B cell (primary cell): ENCODE data around the gene PSPC1. TPM values are rescaled to one million over a fixed set of nuclear protein-coding genes. Genes with fewer than 3 reads are reported as not detected.

Experiments
- ATAC-seq: fragments of 200-7000 bp; cut with Tn5 transposase; one replicate; pipeline ENCODE4 v1.10.0; 2021; ENCODE audit warnings: low read depth, mild to moderate bottlenecking, moderate number of reproducible peaks, moderate library complexity
- CTCF ChIA-PET: fragments of 350-600 bp; sonication (Branson Sonifier 250); formaldehyde crosslinking; loops from one replicate; lab custom pipeline; 2021; ENCODE audit warnings: antibody characterized with exemption, inconsistent platforms; lab: Charles Lee
- POLR2A ChIA-PET: fragments of 350-600 bp; sonication (Branson Sonifier 250); formaldehyde crosslinking; loops from one replicate; lab custom pipeline; 2021; ENCODE audit warnings: antibody characterized with exemption; lab: Charles Lee
- DNase-seq: peaks from one replicate; pipeline ENCODE4 v3.0.0; 2013
- H2AFZ ChIP-seq: 2 replicates; pipeline ENCODE4 v1.6.1; 2012; ENCODE audit warnings: mild to moderate bottlenecking, low read depth, low read length; ENCODE audit not compliant: insufficient read depth, poor library complexity, severe bottlenecking
- H3K27ac ChIP-seq, 2 donors: 1 replicate in 1 of 2; 2 replicates in 1 of 2; pipeline ENCODE4 v1.5.1; 2012 to 2013; ENCODE audit warnings: low read length in 2 of 2, mild to moderate bottlenecking in 2 of 2, moderate library complexity in 1 of 2
- H3K27me3 ChIP-seq, 4 experiments: fragments of 200-600 bp in 1 of 4; sonication (generic) in 1 of 4; replicated peaks in 1 of 4; 1 replicate in 2 of 4; 2 replicates in 2 of 4; pipeline versions ENCODE4 v1.6.1 to v1.7.0; 2013 to 2016; ENCODE audit warnings: low read length in 3 of 4, mild to moderate bottlenecking in 2 of 4, mixed read lengths in 1 of 4, moderate library complexity in 1 of 4; ENCODE audit not compliant: insufficient read depth in 4 of 4, control insufficient read depth in 3 of 4; ENCODE audit errors: control extremely low read depth in 1 of 4
- H3K36me3 ChIP-seq, 2 experiments: replicated peaks in 1 of 2; 1 replicate in 1 of 2; 2 replicates in 1 of 2; pipeline versions ENCODE4 v1.6.1 to v1.7.1; 2013; ENCODE audit warnings: low read length in 1 of 2; ENCODE audit not compliant: insufficient read depth in 2 of 2, control insufficient read depth in 1 of 2; ENCODE audit errors: control extremely low read depth in 1 of 2, extremely low read depth in 1 of 2
- H3K4me1 ChIP-seq, 2 donors: fragments of 200-600 bp in 1 of 2; sonication (generic) in 1 of 2; 1 replicate in 1 of 2; 2 replicates in 1 of 2; pipeline versions ENCODE4 v1.5.1 to v1.6.1; 2013 to 2017; ENCODE audit warnings: low read length in 2 of 2; ENCODE audit not compliant: control insufficient read depth in 2 of 2, insufficient read depth in 2 of 2
- H3K4me2 ChIP-seq: replicated peaks from 2 replicates; pipeline ENCODE3; 2012; ENCODE audit warnings: mild to moderate bottlenecking, low read depth, low read length; ENCODE audit not compliant: poor library complexity, severe bottlenecking
- H3K4me3 ChIP-seq, 5 experiments: fragments of 200-600 bp in 1 of 5; sonication (generic) in 1 of 5; 1 replicate in 3 of 5; 2 replicates in 2 of 5; pipeline versions ENCODE4 v1.5.1 to v1.7.0; 2011 to 2016; ENCODE audit warnings: low read length in 4 of 5, mild to moderate bottlenecking in 4 of 5, low read depth in 2 of 5, control low read depth in 1 of 5, moderate library complexity in 1 of 5; ENCODE audit not compliant: insufficient read depth in 1 of 5; ENCODE audit errors: control extremely low read depth in 1 of 5, extremely low read depth in 1 of 5
- H3K79me2 ChIP-seq: fragments of 200-600 bp; sonication (generic); one replicate; pipeline ENCODE4 v1.6.0; 2016; ENCODE audit warnings: low read length; ENCODE audit not compliant: control insufficient read depth, insufficient read depth
- H3K9ac ChIP-seq: fragments of 200-600 bp; sonication (generic); 2 replicates; pipeline ENCODE4 v1.6.1; 2017; ENCODE audit warnings: mild to moderate bottlenecking, low read length, moderate library complexity
- H3K9me3 ChIP-seq, 3 donors: one replicate each; pipeline versions ENCODE4 v1.6.1 to v1.7.1; 2013; ENCODE audit warnings: low read length in 2 of 3; ENCODE audit not compliant: control insufficient read depth in 2 of 3, insufficient read depth in 1 of 3; ENCODE audit errors: control extremely low read depth in 1 of 3
- H4K20me1 ChIP-seq: 2 replicates; pipeline ENCODE4 v1.6.0; 2012; ENCODE audit warnings: mild to moderate bottlenecking, low read length; ENCODE audit not compliant: insufficient read depth, control insufficient read depth, poor library complexity, severe bottlenecking
- H3K27ac Mint-ChIP-seq: one replicate; pipeline ENCODE4 v1.8.0; 2021; ENCODE audit warnings: mixed read lengths
- H3K27me3 Mint-ChIP-seq: one replicate; pipeline ENCODE4 v1.8.0; 2021; ENCODE audit warnings: mixed read lengths
- H3K4me1 Mint-ChIP-seq: one replicate; pipeline ENCODE4 v1.8.0; 2021; ENCODE audit warnings: mixed read lengths
- H3K4me3 Mint-ChIP-seq: one replicate; pipeline ENCODE4 v1.8.0; 2021; ENCODE audit warnings: mixed read lengths
- H3K9me3 Mint-ChIP-seq: one replicate; pipeline ENCODE4 v1.8.0; 2022; ENCODE audit warnings: mixed read lengths; ENCODE audit not compliant: insufficient read depth
- EZH2 ChIP-seq: IDR thresholded peaks from 2 replicates; pipeline ENCODE4 v1.6.1; 2012; ENCODE audit warnings: borderline replicate concordance, low read depth, mild to moderate bottlenecking, moderate library complexity, low read length; ENCODE audit not compliant: insufficient read depth, poor library complexity, severe bottlenecking
- WGBS: methylation state at CpG from one replicate; pipeline ENCODE4 v1.1.5; 2013; ENCODE audit warnings: missing lambda C conversion rate; ENCODE audit not compliant: insufficient coverage; 5-methylcytosine and 5-hydroxymethylcytosine counted together
- intact Hi-C: fragments of 100-400 bp; cut with micrococcal nuclease; formaldehyde crosslinking; loops from one replicate; pipeline ENCODE4 v1.10.0; 2022
- polyA plus RNA-seq: library from polyadenylated mRNA; depleted of rRNA; stranded (reverse); fragments of >200 nt; gene quantifications from 2 replicates; pipeline ENCODE4 v1.2.3, GENCODE V29; 2012
- total RNA-seq, 2 donors: library from RNA; stranded (reverse); fragments of 120-200 nt in 1 of 2; gene quantifications; 1 replicate in 1 of 2; 2 replicates in 1 of 2; pipeline versions ENCODE4 v1.2.3 to v1.2.4, GENCODE V29; 2013 to 2022
- TF ChIP-seq, protein P1 (sequence below): fragments of 200-600 bp; IDR thresholded peaks from one replicate; pipeline ENCODE4 v1.8.0; 2022; ENCODE audit warnings: antibody characterized with exemption, mild to moderate bottlenecking

PSPC1 gene
- total and polyA plus RNA-seq, 2 donors (not counting 1 experiment from before 2014, with no cell fraction given), result 55.3 to 121 TPM

DNA sequence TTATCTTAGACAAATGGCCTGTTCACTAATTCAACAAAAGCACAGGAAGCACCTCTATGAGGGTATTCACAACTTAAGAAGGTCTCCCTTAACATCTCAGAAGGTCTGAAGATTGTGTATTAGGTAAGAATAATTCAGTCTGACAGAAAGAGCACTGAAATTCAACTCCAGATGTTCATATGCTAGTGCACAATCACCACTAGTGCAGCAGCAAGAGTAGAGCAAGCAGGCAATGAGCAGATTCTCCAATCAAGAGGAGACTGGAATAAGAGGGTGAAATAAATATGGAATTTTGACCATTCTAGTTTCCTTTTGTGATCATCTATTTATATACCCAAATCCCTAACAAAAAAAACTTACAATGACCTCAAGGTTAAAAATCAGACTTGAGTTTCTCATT lies 97.3 kb downstream of the PSPC1 start:
- Histone ChIP-seq H4K20me1 (no peaks in the 10 kb centered on the region), H3K4me1 (no peaks in the 10 kb centered on the region), H3K9ac (no peak overlapping the region), H3K4me3 (no peak overlapping the region), H3K4me2 (no peak overlapping the region), H3K79me2 (no peaks in the 10 kb centered on the region), H3K27me3 (no peaks in the 10 kb centered on the region), H2AFZ (no peak overlapping the region), H3K27ac (no peak overlapping the region), H3K9me3 (no peaks in the 10 kb centered on the region), H3K36me3 (no peaks in the 10 kb centered on the region)
- no peak overlapping the region for H3K27ac Mint-ChIP-seq
- no peaks in the 10 kb centered on the region for H3K27me3 Mint-ChIP-seq
- TF ChIP-seq EZH2, result no peak
- TF ChIP-seq, protein P1, sequence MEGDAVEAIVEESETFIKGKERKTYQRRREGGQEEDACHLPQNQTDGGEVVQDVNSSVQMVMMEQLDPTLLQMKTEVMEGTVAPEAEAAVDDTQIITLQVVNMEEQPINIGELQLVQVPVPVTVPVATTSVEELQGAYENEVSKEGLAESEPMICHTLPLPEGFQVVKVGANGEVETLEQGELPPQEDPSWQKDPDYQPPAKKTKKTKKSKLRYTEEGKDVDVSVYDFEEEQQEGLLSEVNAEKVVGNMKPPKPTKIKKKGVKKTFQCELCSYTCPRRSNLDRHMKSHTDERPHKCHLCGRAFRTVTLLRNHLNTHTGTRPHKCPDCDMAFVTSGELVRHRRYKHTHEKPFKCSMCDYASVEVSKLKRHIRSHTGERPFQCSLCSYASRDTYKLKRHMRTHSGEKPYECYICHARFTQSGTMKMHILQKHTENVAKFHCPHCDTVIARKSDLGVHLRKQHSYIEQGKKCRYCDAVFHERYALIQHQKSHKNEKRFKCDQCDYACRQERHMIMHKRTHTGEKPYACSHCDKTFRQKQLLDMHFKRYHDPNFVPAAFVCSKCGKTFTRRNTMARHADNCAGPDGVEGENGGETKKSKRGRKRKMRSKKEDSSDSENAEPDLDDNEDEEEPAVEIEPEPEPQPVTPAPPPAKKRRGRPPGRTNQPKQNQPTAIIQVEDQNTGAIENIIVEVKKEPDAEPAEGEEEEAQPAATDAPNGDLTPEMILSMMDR, result no peak
- H3K4me3 Mint-ChIP-seq, result no peak overlapping the region
- CTCF ChIA-PET, result no interaction called here
- POLR2A ChIA-PET, result no interaction called here
- no peaks in the 10 kb centered on the region for H3K4me1 Mint-ChIP-seq
- intact Hi-C loops, result no loop called here
- H3K9me3 Mint-ChIP-seq, result no peaks in the 10 kb centered on the region
- ATAC-seq (no peak), DNase-seq (no peak)

DNA sequence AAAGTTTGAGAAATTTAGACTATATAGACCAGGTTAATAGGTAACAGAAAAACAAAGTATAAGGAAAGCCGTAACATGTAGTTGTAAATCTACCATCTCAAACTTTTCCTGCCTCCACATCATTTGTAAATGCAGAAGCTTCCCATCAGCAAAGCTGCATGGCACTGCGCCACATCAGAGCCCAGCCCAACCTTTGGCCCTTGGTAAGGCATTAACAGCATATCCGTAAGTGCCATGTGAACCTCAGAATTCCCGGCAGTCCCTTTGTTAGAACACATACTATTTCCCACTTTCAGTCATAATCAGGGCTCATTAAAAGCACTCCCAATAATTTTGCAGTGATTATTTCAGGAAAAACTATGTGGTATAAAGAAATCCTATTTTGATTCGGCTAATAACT lies 97.7 kb downstream of the PSPC1 start:
- intact Hi-C loops, result no loop called here
- WGBS, result 100% methylated on average over 3 of the region's 5 CpGs
- CTCF ChIA-PET, result no interaction called here
- H3K27ac ChIP-seq, result no peak overlapping the region
- no peaks in the 10 kb centered on the region for H3K4me1 ChIP-seq
- no peak overlapping the region for H3K9ac ChIP-seq
- ATAC-seq (no peak), DNase-seq (no peak)
- H3K4me1 Mint-ChIP-seq, result no peaks in the 10 kb centered on the region
- H3K9me3 ChIP-seq, result no peaks in the 10 kb centered on the region
- H2AFZ ChIP-seq, result no peak overlapping the region
- no peaks in the 10 kb centered on the region for H3K79me2 ChIP-seq
- H3K9me3 Mint-ChIP-seq, result no peaks in the 10 kb centered on the region
- no peak overlapping the region for H3K4me3 ChIP-seq
- TF ChIP-seq, protein P1, result no peak
- TF ChIP-seq EZH2, result no peak
- H3K4me3 Mint-ChIP-seq, result no peak overlapping the region
- H3K27me3 ChIP-seq, result no peaks in the 10 kb centered on the region
- H3K4me2 ChIP-seq, result no peak overlapping the region
- POLR2A ChIA-PET, result no interaction called here
- no peaks in the 10 kb centered on the region for H3K36me3 ChIP-seq
- no peaks in the 10 kb centered on the region for H4K20me1 ChIP-seq
- no peak overlapping the region for H3K27ac Mint-ChIP-seq
- H3K27me3 Mint-ChIP-seq, result no peaks in the 10 kb centered on the region
